Coronary artery (tissue), 2 donors: ENCODE measurements around the gene KRT2.
A peak's percentile ranks its signal among the peaks of the same experiment; 100 is the strongest.

Experiments
- DNase-seq: peaks from one replicate; pipeline ENCODE4 v3.0.0-alpha.2; 2017; ENCODE audit warnings: low spot score
- H3K27ac ChIP-seq, 2 donors: fragments of 200-600 bp; sonication (generic); one replicate each; pipeline ENCODE4 v1.5.1; 2016 to 2019
- H3K4me3 ChIP-seq: fragments of 200-600 bp; sonication (generic); 2 replicates; pipeline ENCODE4 v1.5.1; 2016; ENCODE audit warnings: mild to moderate bottlenecking, moderate library complexity
- TF ChIP-seq, protein P1 (sequence below): fragments of 200-600 bp; sonication (generic); IDR thresholded peaks from one replicate; pipeline ENCODE4 v1.5.1; 2019; ENCODE audit warnings: antibody characterized with exemption

The KRT2 gene

GRCh38 chr12:52655251-52655650 is 3.2 kb upstream of the KRT2 start:
- DNase-seq, result peak; percentile 19
- H3K27ac ChIP-seq, result no peak overlapping the region
- TF ChIP-seq, protein P1, sequence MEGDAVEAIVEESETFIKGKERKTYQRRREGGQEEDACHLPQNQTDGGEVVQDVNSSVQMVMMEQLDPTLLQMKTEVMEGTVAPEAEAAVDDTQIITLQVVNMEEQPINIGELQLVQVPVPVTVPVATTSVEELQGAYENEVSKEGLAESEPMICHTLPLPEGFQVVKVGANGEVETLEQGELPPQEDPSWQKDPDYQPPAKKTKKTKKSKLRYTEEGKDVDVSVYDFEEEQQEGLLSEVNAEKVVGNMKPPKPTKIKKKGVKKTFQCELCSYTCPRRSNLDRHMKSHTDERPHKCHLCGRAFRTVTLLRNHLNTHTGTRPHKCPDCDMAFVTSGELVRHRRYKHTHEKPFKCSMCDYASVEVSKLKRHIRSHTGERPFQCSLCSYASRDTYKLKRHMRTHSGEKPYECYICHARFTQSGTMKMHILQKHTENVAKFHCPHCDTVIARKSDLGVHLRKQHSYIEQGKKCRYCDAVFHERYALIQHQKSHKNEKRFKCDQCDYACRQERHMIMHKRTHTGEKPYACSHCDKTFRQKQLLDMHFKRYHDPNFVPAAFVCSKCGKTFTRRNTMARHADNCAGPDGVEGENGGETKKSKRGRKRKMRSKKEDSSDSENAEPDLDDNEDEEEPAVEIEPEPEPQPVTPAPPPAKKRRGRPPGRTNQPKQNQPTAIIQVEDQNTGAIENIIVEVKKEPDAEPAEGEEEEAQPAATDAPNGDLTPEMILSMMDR, result no peak
- H3K4me3 ChIP-seq, result no peak overlapping the region

DNA sequence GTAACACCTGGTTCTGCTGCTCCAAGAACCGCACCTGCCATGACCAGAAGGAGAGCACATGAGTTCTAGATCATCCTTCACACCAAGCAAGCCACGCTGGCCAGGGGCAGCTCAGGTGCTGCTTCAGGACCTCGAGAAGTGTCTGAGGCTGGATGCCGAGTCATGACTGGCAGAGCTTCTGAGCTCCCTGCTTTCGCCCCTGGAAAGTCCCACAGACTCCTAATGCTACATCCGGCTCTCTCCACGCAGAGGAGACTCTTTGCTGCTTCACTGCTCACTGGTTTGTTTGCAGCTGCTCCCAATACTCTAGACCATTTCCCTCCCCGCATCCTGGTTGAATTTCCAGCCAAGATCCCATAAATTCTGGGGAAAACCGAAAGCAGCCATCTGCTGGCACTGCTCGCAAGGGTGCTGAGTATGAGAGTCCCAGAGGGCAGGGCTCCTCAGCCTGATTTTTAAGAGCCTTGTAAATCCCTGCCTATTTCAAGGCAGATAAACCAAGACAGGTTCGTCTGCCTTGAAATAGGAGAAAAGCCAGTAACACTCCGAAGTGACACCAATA is 1.4 kb downstream of the KRT2 start:
- TF ChIP-seq, protein P1, result no peak
- no peak overlapping the region for H3K4me3 ChIP-seq
- no peak overlapping the region for H3K27ac ChIP-seq
- peak; percentile 54 for DNase-seq

DNA sequence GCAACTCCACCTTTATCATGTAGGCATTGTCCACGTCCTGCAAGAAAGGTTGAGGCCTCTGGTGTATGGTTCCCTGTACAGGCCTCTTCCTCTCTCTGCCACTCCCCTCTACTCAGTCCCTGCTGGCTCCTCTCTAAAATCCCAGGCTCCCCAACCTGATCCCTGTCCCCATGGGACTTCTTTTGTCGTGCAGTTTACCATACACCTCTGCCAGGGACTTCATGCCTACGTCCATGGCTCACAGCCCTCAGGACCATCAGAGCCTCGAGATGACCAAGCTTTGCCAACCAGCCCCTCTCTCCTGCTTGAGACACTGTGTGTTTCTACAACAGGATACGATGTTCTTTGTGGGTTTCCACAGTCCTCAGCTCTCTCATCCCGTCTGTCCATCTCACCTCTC is 2.9 kb downstream of the KRT2 start:
- Histone ChIP-seq H3K4me3 (no peak overlapping the region), H3K27ac (no peak overlapping the region)
- TF ChIP-seq, protein P1, result no peak
- DNase-seq, result peak; percentile 56

DNA sequence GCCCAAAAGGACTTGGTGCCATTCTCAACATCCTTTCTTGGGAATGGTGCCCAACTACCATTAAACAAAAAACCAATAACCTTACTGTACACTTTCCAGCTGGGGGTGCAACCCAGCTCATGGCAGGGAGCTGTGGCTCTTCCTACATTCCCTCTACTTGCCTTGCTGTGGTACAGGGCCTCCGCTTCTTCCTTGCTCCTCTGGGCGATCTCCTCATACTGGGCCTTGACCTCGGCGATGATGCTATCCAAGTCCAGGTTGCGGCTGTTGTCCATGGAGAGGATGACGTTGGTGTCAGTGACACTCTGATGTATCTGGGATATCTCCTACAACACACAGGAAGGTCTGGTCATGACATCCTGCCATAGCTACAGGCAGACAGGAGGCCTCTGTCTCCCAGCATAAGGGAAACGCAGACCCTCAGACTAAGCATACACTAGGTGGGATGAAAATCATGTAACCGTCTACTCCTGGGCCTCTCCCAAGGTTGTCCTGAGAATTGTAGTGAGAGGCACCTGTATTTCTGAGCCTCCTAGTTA is 3.9 kb downstream of the KRT2 start:
- Histone ChIP-seq H3K4me3 (no peak overlapping the region), H3K27ac (no peak overlapping the region)
- peak; percentile 29 for DNase-seq
- TF ChIP-seq, protein P1, result no peak

- peak; percentile 52 for DNase-seq
- Histone ChIP-seq H3K4me3 (no peak overlapping the region), H3K27ac (no peak overlapping the region)
- TF ChIP-seq, protein P1, result no peak
Observed at GRCh38 chr12:52647601-52648000, 4.4 kb downstream of the KRT2 start.

GRCh38 chr12:52646613-52647012 is 5.4 kb downstream of the KRT2 start:
- no peak overlapping the region for H3K27ac ChIP-seq
- DNase-seq, result peak; percentile 46

DNA sequence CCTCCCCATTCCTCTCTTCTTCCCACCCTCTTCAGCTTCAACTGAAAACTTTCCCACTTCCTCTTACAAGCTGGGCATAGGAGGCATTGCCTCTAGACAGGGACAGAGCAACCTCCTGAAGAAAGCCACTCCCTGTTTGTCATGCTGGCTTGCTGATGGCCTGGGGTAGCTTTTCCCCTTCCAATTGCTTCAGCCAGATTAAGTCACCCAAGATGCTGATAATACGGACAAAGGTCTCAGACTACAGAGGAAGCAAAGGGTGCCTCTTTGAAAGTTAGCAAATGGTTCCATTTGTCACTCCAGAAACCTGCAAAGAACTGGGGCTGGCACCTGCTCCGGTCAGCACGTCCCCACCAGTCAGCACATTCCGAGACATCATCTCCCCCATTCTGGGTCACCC is 6.0 kb downstream of the KRT2 start:
- H3K4me3 ChIP-seq, result no peak overlapping the region
- TF ChIP-seq, protein P1, result no peak
- peak; percentile 58 for DNase-seq
- no peak overlapping the region for H3K27ac ChIP-seq

More at GRCh38 chr12:52646613-52647012, 5.4 kb downstream of the KRT2 start:
- TF ChIP-seq, protein P1, result no peak
- H3K4me3 ChIP-seq, result no peak overlapping the region
